Endothelial cell of umbilical vein (primary cell): ENCODE data around the gene TOP1. TPM values are rescaled to one million over a fixed set of nuclear protein-coding genes. Genes with fewer than 3 reads are reported as not detected.
A peak's percentile ranks its signal among the peaks of the same experiment; 100 is the strongest.

Experiments used
- BruUV-seq: library from RNA; stranded (reverse); fragments of 400-500 nt; replicated peaks from 2 replicates; lab custom pipeline; 2021; lab: Mats Ljungman, UMichigan
- CTCF ChIA-PET: fragments of 300-600, 350-600 bp; sonication (Branson Sonifier 250); formaldehyde crosslinking; loops from one replicate; lab custom pipeline; 2021; ENCODE audit warnings: antibody characterized with exemption, inconsistent platforms; lab: Charles Lee
- POLR2A ChIA-PET: fragments of 300-600, 350-600 bp; sonication (Branson Sonifier 250); formaldehyde crosslinking; loops from one replicate; lab custom pipeline; 2021; ENCODE audit warnings: antibody characterized with exemption, inconsistent platforms; lab: Charles Lee
- DNase-seq: peaks from one replicate; pipeline ENCODE4 v3.0.0-alpha.2; 2011; ENCODE audit warnings: low read depth, low spot score
- FAIRE-seq: peaks from 2 replicates; lab custom pipeline; 2011; peaks lifted over from hg19 to GRCh38; lab: Jason Lieb, UNC
- H2AFZ ChIP-seq: 2 replicates; pipeline ENCODE4 v1.6.0; 2012; ENCODE audit warnings: low read depth, low read length, control low read depth, inconsistent platforms
- H3K27ac ChIP-seq: 2 replicates; pipeline ENCODE4 v1.5.1; 2011; ENCODE audit warnings: low read depth, mild to moderate bottlenecking, control low read depth, low read length, moderate library complexity; ENCODE audit not compliant: insufficient read depth
- H3K27me3 ChIP-seq, 2 experiments: 2 replicates each; pipeline versions ENCODE4 v1.6.0 to v1.6.1; 2011; ENCODE audit warnings: low read length in 2 of 2, mixed read lengths in 1 of 2; ENCODE audit not compliant: control insufficient read depth in 2 of 2, insufficient read depth in 2 of 2
- H3K36me3 ChIP-seq, 2 experiments: 2 replicates in 1 of 2; 3 replicates in 1 of 2; pipeline ENCODE4 v1.5.1; 2011; ENCODE audit warnings: low read length in 2 of 2, mild to moderate bottlenecking in 1 of 2, moderate library complexity in 1 of 2; ENCODE audit not compliant: control insufficient read depth in 2 of 2, insufficient read depth in 2 of 2; ENCODE audit errors: extremely low read depth in 1 of 2
- H3K4me1 ChIP-seq: 3 replicates; pipeline ENCODE4 v1.5.1; 2011; ENCODE audit warnings: mild to moderate bottlenecking, low read length; ENCODE audit not compliant: control insufficient read depth, insufficient read depth; ENCODE audit errors: extremely low read depth
- H3K4me2 ChIP-seq: 2 replicates; pipeline ENCODE4 v1.6.1; 2011; ENCODE audit warnings: low read length, control low read depth, mixed read lengths; ENCODE audit not compliant: insufficient read depth
- H3K4me3 ChIP-seq, 3 experiments: fragments of 200-600 bp in 1 of 3; sonication (generic), shearing (Covaris generic) in 1 of 3; replicated peaks in 1 of 3; 2 replicates each; pipeline ENCODE4 v1.5.1; 2011 to 2016; ENCODE audit warnings: control low read depth in 3 of 3, low read length in 3 of 3, mild to moderate bottlenecking in 2 of 3, inconsistent platforms in 1 of 3, low read depth in 1 of 3, moderate library complexity in 1 of 3; ENCODE audit not compliant: insufficient read depth in 1 of 3
- H3K79me2 ChIP-seq: 2 replicates; pipeline ENCODE4 v1.6.0; 2012; ENCODE audit warnings: low read length, inconsistent platforms; ENCODE audit not compliant: control insufficient read depth, insufficient read depth
- H3K9ac ChIP-seq: replicated peaks from 2 replicates; pipeline ENCODE3; 2011; ENCODE audit warnings: low read length, control low read depth; ENCODE audit not compliant: insufficient read depth; ENCODE audit errors: extremely low read depth
- H3K9me1 ChIP-seq: replicated peaks from 3 replicates; pipeline ENCODE4 v1.6.0; 2011; ENCODE audit warnings: mild to moderate bottlenecking, low read length; ENCODE audit not compliant: control insufficient read depth, insufficient read depth; ENCODE audit errors: extremely low read depth
- H3K9me3 ChIP-seq: replicated peaks from 2 replicates; pipeline ENCODE4 v1.5.1; 2012; ENCODE audit warnings: low read length, inconsistent platforms; ENCODE audit not compliant: control insufficient read depth, insufficient read depth
- H4K20me1 ChIP-seq: replicated peaks from 2 replicates; pipeline ENCODE3; 2011; ENCODE audit warnings: mild to moderate bottlenecking, low read length; ENCODE audit not compliant: control insufficient read depth, insufficient read depth; ENCODE audit errors: extremely low read depth
- CTCF ChIP-seq, 2 donors: IDR thresholded peaks; 1 replicate in 1 of 2; 2 replicates in 1 of 2; pipeline ENCODE4 v1.5.1; 2011; ENCODE audit warnings: low read length in 2 of 2, mild to moderate bottlenecking in 2 of 2, moderate library complexity in 2 of 2, control low read depth in 1 of 2, inconsistent platforms in 1 of 2, low read depth in 1 of 2; ENCODE audit not compliant: insufficient read depth in 1 of 2; ENCODE audit errors: extremely low read depth in 1 of 2
- EZH2 ChIP-seq: IDR thresholded peaks from 2 replicates; pipeline ENCODE4 v1.6.1; 2012; ENCODE audit warnings: borderline replicate concordance, low read depth, mild to moderate bottlenecking, moderate library complexity, low read length, inconsistent platforms; ENCODE audit not compliant: severe bottlenecking
- FOS ChIP-seq: IDR thresholded peaks from 2 replicates; pipeline ENCODE4 v1.6.1; 2011; ENCODE audit warnings: mild to moderate bottlenecking, low read length, moderate library complexity, borderline replicate concordance; ENCODE audit not compliant: insufficient read depth
- GATA2 ChIP-seq: IDR thresholded peaks from 2 replicates; pipeline ENCODE4 v1.7.0; 2011; ENCODE audit warnings: low read depth, mild to moderate bottlenecking, moderate library complexity, mixed read lengths, low read length; ENCODE audit not compliant: insufficient read length, insufficient read depth
- JUN ChIP-seq: IDR thresholded peaks from 2 replicates; pipeline ENCODE4 v1.6.1; 2011; ENCODE audit warnings: borderline replicate concordance, low read depth; ENCODE audit not compliant: insufficient read length, insufficient read depth
- MYC ChIP-seq: IDR thresholded peaks from one replicate; pipeline ENCODE4 v1.6.1; 2011; ENCODE audit warnings: mild to moderate bottlenecking, low read depth, low read length
- POLR2A ChIP-seq: IDR thresholded peaks from 2 replicates; pipeline ENCODE4 v1.6.1; 2012; ENCODE audit warnings: low read depth, mild to moderate bottlenecking, control low read depth, low read length
- POLR2AphosphoS5 ChIP-seq: IDR thresholded peaks from 2 replicates; pipeline ENCODE4 v1.6.1; 2012; ENCODE audit warnings: low read depth, mild to moderate bottlenecking, control low read depth, low read length, moderate library complexity; ENCODE audit not compliant: insufficient read depth
- dilution Hi-C: fragments of 300-500 bp; cut with MboI; formaldehyde crosslinking; loops from one replicate; pipeline ENCODE4 v1.15.0; 2019; ENCODE audit warnings: low sequenced_read_pairs; ENCODE audit not compliant: extremely low pct_ligation_motif_present
- intact Hi-C: fragments of 100-400 bp; cut with micrococcal nuclease; formaldehyde crosslinking; loops from one replicate; pipeline ENCODE4 v1.10.0; 2022
- polyA plus RNA-seq, 4 experiments: library from polyadenylated mRNA; depleted of rRNA in 3 of 4; stranded (reverse) in 3 of 4; unstranded in 1 of 4; fragments of >200 nt; gene quantifications; 2 replicates each; pipeline versions ENCODE4 v1.2.1 to v1.2.3, GENCODE V29; 2011 to 2012; ENCODE audit warnings: missing spikeins in 1 of 4
- total RNA-seq: library from RNA; stranded (reverse); gene quantifications from 2 replicates; pipeline ENCODE4 v1.2.3, GENCODE V29; 2021
- TF ChIP-seq, protein P1 (sequence below): IDR thresholded peaks from 2 replicates; pipeline ENCODE4 v1.6.1; 2011; ENCODE audit not compliant: insufficient read depth, insufficient read length

TOP1 gene
- total and polyA plus RNA-seq, 2 donors (not counting 3 experiments of a cell fraction or from before 2014, with no cell fraction given): 7.0 to 77.4 TPM

DNA sequence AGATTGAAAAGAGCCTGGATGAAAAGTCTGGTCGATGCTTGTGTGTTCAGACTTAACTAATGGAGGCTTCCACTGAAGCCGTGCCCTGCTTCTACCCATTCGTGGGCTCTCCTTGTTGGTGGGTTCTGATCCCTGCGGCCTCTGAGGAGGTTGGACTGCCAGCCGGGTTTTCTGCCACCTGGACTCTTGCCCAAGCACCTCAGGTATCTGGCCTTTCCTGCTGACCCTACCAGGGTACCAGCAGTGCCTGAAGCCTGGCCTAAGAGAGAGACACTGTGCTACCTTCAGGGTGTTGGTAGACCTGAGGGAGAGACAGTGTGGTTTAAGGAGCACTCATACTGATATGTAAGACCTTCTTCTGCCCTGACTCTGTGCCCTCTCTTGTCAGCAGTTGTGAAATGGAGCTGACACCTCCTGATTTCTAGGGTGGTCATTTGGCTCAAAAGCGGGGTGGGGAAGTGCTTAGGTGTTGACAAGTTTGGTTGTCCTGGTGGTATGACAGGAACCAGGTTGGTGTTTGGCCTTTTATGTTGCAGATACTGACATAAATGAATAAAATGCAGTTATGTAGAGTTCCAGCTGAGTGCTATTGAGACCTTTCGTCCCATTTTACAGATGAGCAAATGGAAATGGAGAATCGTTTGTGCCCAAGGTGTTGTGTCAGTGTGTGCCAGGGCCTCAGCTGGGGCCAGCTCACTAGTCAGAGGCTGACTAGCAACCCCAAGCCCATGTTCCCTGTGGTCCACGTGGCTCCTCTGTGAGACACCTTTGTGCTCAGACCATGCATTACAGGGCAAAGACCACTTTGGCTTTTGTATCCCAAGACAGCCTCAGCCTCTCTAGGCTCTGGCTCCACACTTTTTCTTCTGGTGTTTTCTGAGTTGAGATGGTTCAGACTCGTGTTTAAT, 111.9 kb downstream of the TOP1 start:
- H3K4me2 ChIP-seq: peak overlapping the region; percentile 70
- no peak overlapping the region for H3K4me3 ChIP-seq
- BruUV-seq: no TSS peak
- H3K9me1 ChIP-seq: no peaks in the 10 kb centered on the region
- ChIA-PET POLR2A (no interaction called here), CTCF (interaction anchor here (1.1 to 2.9 kb wide), 4 partner anchors 8 to 150 kb away, joined by 3 to 19 read pairs (median 5); no protein-coding TSS in a partner anchor)
- peaks cover 0 to 4% of the 10 kb centered on the region in 2 experiments for H3K36me3 ChIP-seq
- peaks cover 60% of the 10 kb centered on the region for H3K4me1 ChIP-seq
- H3K27ac ChIP-seq: peak overlapping the region; percentile 86
- H3K9ac ChIP-seq: peak overlapping the region; percentile 68
- no peak overlapping the region for H2AFZ ChIP-seq
- H3K27me3 ChIP-seq: no peaks in the 10 kb centered on the region
- FAIRE-seq (no peak), DNase-seq (no peak)
- intact Hi-C loops (loop anchor here (1.0 to 10.0 kb wide), 2 partner anchors 10 to 554 kb away; no protein-coding TSS in a partner anchor), dilution Hi-C loops (no loop called here)
- H3K79me2 ChIP-seq: peaks cover 79% of the 10 kb centered on the region
- H4K20me1 ChIP-seq: no peaks in the 10 kb centered on the region
- TF ChIP-seq EZH2: no peak
- TF ChIP-seq POLR2A: no peak
- TF ChIP-seq, protein P1, sequence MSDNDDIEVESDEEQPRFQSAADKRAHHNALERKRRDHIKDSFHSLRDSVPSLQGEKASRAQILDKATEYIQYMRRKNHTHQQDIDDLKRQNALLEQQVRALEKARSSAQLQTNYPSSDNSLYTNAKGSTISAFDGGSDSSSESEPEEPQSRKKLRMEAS: no peak
- TF ChIP-seq GATA2: no peak
- no peak for TF ChIP-seq CTCF (IDR thresholded peaks at IDR 0.05; ENCODE audit: extremely low read depth in 1 of 2, insufficient read depth in 1 of 2, low read depth in 1 of 2, low read length in 2 of 2)
- TF ChIP-seq POLR2AphosphoS5: no peak
- TF ChIP-seq MYC: no peak
- TF ChIP-seq FOS: no peak
- no peak for TF ChIP-seq JUN
- no peaks in the 10 kb centered on the region for H3K9me3 ChIP-seq
